Measurements from ENCODE around the gene AGBL1. TPM values are rescaled to one million over a fixed set of nuclear protein-coding genes. Genes with fewer than 3 reads are reported as not detected.
"Not testable (repeated sequence)": the region's sequence is repeated elsewhere in the genome, so short reads cannot be mapped to it uniquely, and the experiment has no call there.

Gene AGBL1
- total RNA-seq, 1 experiment from 2014 or later, result not detected

- no peaks in the 10 kb centered on the region for H3K4me1 ChIP-seq (ENCODE audit: insufficient read depth, low read length, poor library complexity, severe bottlenecking)
- H3K4me3 ChIP-seq (ENCODE audit: low read depth, low read length, poor library complexity, severe bottlenecking), result no peak overlapping the region
- CTCF ChIA-PET, result no interaction called here
- TF ChIP-seq EZH2 (IDR thresholded peaks at IDR 0.05; ENCODE audit: borderline replicate concordance, low read depth, low read length, poor library complexity, severe bottlenecking) (no peak), CTCF (conservative IDR thresholded peaks at IDR 0.05; ENCODE audit: low read depth, low read length) (no peak)
- DNase-seq (ENCODE audit: low spot score), result no peak
- H3K27ac ChIP-seq (ENCODE audit: low read depth, low read length, poor library complexity, severe bottlenecking), result no peak overlapping the region
- H3K27me3 ChIP-seq (replicated peaks; ENCODE audit: insufficient read depth, low read depth, low read length, poor library complexity), result no peaks in the 10 kb centered on the region
- POLR2A ChIA-PET (ENCODE audit: low non-redundant PET), result no interaction called here
- H3K36me3 ChIP-seq (ENCODE audit: insufficient read depth, low read length, poor library complexity, severe bottlenecking), result no peaks in the 10 kb centered on the region
- BruUV-seq (replicated peaks), result no TSS peak
- peaks cover 3% of the 10 kb centered on the region for H3K9me3 ChIP-seq (ENCODE audit: low read depth, low read length, poor library complexity, severe bottlenecking)
- intact Hi-C loops (cut with micrococcal nuclease; ENCODE audit: unreplicated experiment), result no loop called here
Observed at GRCh38 chr15:86875067-86875466, 795.4 kb downstream of the AGBL1 start.

- POLR2A ChIA-PET (ENCODE audit: low non-redundant PET), result no interaction called here
- H3K27ac ChIP-seq (ENCODE audit: low read depth, low read length, poor library complexity, severe bottlenecking), result no peak overlapping the region
- BruUV-seq (replicated peaks), result no TSS peak
Observed at GRCh38 chr15:86876387-86876944, 796.8 kb downstream of the AGBL1 start.

GRCh38 chr15:86877171-86877631 is 797.5 kb downstream of the AGBL1 start:
- H3K27me3 ChIP-seq (replicated peaks; ENCODE audit: insufficient read depth, low read depth, low read length, poor library complexity), result no peaks in the 10 kb centered on the region
- H3K4me3 ChIP-seq (ENCODE audit: low read depth, low read length, poor library complexity, severe bottlenecking), result no peak overlapping the region
- CTCF ChIA-PET, result no interaction called here
- TF ChIP-seq CTCF (conservative IDR thresholded peaks at IDR 0.05; ENCODE audit: low read depth, low read length), result no peak
- no peak for TF ChIP-seq EZH2 (IDR thresholded peaks at IDR 0.05; ENCODE audit: borderline replicate concordance, low read depth, low read length, poor library complexity, severe bottlenecking)
- no TSS peak for BruUV-seq (replicated peaks)
- POLR2A ChIA-PET (ENCODE audit: low non-redundant PET), result interaction anchor here (0.6 kb wide), 1 partner anchor 28 kb away, joined by 9 read pairs; no protein-coding TSS in a partner anchor
- no peak for DNase-seq (ENCODE audit: low spot score)
- no peaks in the 10 kb centered on the region for H3K4me1 ChIP-seq (ENCODE audit: insufficient read depth, low read length, poor library complexity, severe bottlenecking)
- H3K27ac ChIP-seq (ENCODE audit: low read depth, low read length, poor library complexity, severe bottlenecking), result no peak overlapping the region
- H3K9me3 ChIP-seq (ENCODE audit: low read depth, low read length, poor library complexity, severe bottlenecking), result peaks cover 3% of the 10 kb centered on the region
- H3K36me3 ChIP-seq (ENCODE audit: insufficient read depth, low read length, poor library complexity, severe bottlenecking), result no peaks in the 10 kb centered on the region
- intact Hi-C loops (cut with micrococcal nuclease; ENCODE audit: unreplicated experiment), result no loop called here

More at GRCh38 chr15:86876387-86876944, 796.8 kb downstream of the AGBL1 start:
- H3K4me3 ChIP-seq (ENCODE audit: low read depth, low read length, poor library complexity, severe bottlenecking), result no peak overlapping the region
- DNase-seq (ENCODE audit: low spot score), result no peak
- TF ChIP-seq CTCF (conservative IDR thresholded peaks at IDR 0.05; ENCODE audit: low read depth, low read length) (no peak), EZH2 (IDR thresholded peaks at IDR 0.05; ENCODE audit: borderline replicate concordance, low read depth, low read length, poor library complexity, severe bottlenecking) (no peak)
- intact Hi-C loops (cut with micrococcal nuclease; ENCODE audit: unreplicated experiment), result no loop called here
- CTCF ChIA-PET, result no interaction called here
- no peaks in the 10 kb centered on the region for H3K4me1 ChIP-seq (ENCODE audit: insufficient read depth, low read length, poor library complexity, severe bottlenecking)
- H3K27me3 ChIP-seq (replicated peaks; ENCODE audit: insufficient read depth, low read depth, low read length, poor library complexity), result no peaks in the 10 kb centered on the region
- H3K36me3 ChIP-seq (ENCODE audit: insufficient read depth, low read length, poor library complexity, severe bottlenecking), result no peaks in the 10 kb centered on the region
- H3K9me3 ChIP-seq (ENCODE audit: low read depth, low read length, poor library complexity, severe bottlenecking), result peaks cover 3% of the 10 kb centered on the region

- H3K4me1 ChIP-seq (ENCODE audit: insufficient read depth, low read length, poor library complexity, severe bottlenecking); intact Hi-C loops (cut with micrococcal nuclease; ENCODE audit: unreplicated experiment); H3K27ac ChIP-seq (ENCODE audit: low read depth, low read length, poor library complexity, severe bottlenecking); H3K4me3 ChIP-seq (ENCODE audit: low read depth, low read length, poor library complexity, severe bottlenecking); H3K36me3 ChIP-seq (ENCODE audit: insufficient read depth, low read length, poor library complexity, severe bottlenecking); CTCF ChIA-PET; H3K9me3 ChIP-seq (ENCODE audit: low read depth, low read length, poor library complexity, severe bottlenecking); DNase-seq (ENCODE audit: low spot score); H3K27me3 ChIP-seq (replicated peaks; ENCODE audit: insufficient read depth, low read depth, low read length, poor library complexity); POLR2A ChIA-PET (ENCODE audit: low non-redundant PET); BruUV-seq (replicated peaks): not testable (repeated sequence)
Observed at GRCh38 chr15:86878844-86879243, 799.2 kb downstream of the AGBL1 start.
